HG02610 (cell line): Measurements from ENCODE around the gene TEX53.
A peak's percentile ranks its signal among the peaks of the same experiment; 100 is the strongest.

Experiments
- ATAC-seq: cut with Tn5 transposase; IDR thresholded peaks from one replicate; pipeline ENCODE4 v1.9.1; 2021; ENCODE audit warnings: mild to moderate bottlenecking, moderate library complexity; ENCODE audit not compliant: unreplicated experiment

The TEX53 gene

DNA sequence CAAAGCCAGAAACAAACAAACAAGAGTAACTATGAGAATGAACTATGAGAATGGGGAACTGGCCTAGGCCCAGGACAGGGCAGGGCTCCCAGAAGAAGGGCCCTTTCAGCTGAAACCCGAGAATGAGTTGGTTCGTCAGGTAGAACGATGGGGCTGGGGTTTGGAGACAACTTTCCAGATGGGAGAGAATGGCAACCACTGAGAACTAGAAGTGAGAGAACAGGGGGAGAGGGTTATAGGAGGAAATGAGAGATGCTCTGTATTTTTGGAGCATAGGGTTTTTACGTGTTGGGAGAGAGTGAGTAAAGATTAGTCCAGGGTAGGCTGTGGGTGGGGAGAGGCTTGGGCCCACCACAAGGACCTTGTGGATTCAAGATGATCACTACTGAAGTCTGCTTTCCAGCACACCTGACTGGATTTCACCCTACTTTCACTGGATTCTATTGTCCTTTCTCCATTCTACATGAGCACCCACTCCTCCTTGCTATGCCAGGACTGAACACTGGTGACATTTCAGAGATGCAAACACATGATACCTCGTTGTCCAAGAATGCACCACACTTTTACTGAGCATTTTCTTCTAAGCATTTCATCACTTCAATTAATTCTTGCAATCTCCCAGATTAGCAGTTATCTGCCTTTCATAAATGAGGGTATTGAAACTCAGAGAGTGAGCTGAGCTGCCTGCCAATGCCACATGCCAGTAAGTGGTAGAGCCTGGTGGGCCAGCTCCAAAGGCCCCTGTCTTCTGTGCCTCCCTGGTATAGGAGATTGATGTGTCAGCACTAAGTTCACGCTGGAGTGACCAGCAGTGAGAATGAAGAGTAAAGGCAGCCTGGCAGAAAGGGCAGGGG, 49.7 kb downstream of the TEX53 start:
- peak; percentile 46 for ATAC-seq

DNA sequence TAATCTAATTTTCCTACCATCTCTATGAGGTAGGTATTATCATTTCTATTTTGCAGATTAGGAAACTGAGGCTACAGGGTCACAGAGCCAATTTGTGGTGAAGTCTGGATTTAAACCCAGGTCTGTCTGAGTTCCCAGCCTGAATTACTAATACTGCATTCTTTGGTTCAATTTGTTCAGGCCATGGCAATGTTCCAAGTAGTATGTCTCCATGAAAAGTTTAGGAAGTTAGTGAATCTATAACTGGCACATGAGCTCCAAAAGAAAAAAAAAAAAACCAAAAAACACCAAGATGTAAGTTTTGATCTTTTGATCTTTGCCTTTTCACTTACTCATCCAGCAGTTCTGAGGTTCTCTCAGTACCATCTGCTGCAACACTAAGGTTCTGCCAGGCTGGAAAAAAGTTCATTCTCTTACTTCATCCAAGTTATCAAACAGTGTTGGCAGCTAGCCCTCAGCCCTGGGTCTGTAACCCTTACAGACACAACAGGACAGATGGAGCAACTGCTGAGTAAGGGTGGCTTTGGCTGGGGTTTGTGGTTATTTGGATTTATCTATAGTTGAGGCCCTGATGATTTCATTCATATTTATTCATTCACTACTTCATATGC, 50.9 kb downstream of the TEX53 start:
- ATAC-seq: no peak
